Measurements from ENCODE around the gene SLC25A21. TPM values are rescaled to one million over a fixed set of nuclear protein-coding genes. Genes with fewer than 3 reads are reported as not detected.

SLC25A21 gene
- total RNA-seq, 1 donor from 2014 or later, result 0.89 TPM

- DNase-seq (ENCODE audit: low read depth), result peak; percentile 83
These were observed 126.9 kb downstream of the SLC25A21 start for GRCh38 chr14:37045340-37046061.

GRCh38 chr14:37037636-37038387 is 134.6 kb downstream of the SLC25A21 start:
- no peak for DNase-seq (ENCODE audit: low read depth)

- peak; percentile 43 for DNase-seq (ENCODE audit: low read depth)
These were observed 135.6 kb downstream of the SLC25A21 start for GRCh38 chr14:37036669-37037341.

GRCh38 chr14:37035401-37035800 is 137.0 kb downstream of the SLC25A21 start:
- DNase-seq (ENCODE audit: low read depth), result no peak

- no peak for DNase-seq (ENCODE audit: low read depth)
These were observed 137.8 kb downstream of the SLC25A21 start for GRCh38 chr14:37034410-37035285.

GRCh38 chr14:37032863-37033262 is 139.5 kb downstream of the SLC25A21 start:
- DNase-seq (ENCODE audit: low read depth), result no peak

GRCh38 chr14:37027188-37027824 is 145.1 kb downstream of the SLC25A21 start:
- no peak for DNase-seq (ENCODE audit: low read depth)

- DNase-seq (ENCODE audit: low read depth), result no peak
These were observed 148.4 kb downstream of the SLC25A21 start for GRCh38 chr14:37023875-37024565.

GRCh38 chr14:37021390-37021789 is 151.0 kb downstream of the SLC25A21 start:
- DNase-seq (ENCODE audit: low read depth), result no peak

- DNase-seq (ENCODE audit: low read depth), result no peak
These were observed 152.9 kb downstream of the SLC25A21 start for GRCh38 chr14:37019488-37019887.

- DNase-seq (ENCODE audit: low read depth), result no peak
These were observed 153.7 kb downstream of the SLC25A21 start for GRCh38 chr14:37018571-37019240.

- DNase-seq (ENCODE audit: low read depth), result no peak
These were observed 159.3 kb downstream of the SLC25A21 start for GRCh38 chr14:37013078-37013477.

GRCh38 chr14:36998686-36999085 is 173.7 kb downstream of the SLC25A21 start:
- no peak for DNase-seq (ENCODE audit: low read depth)

GRCh38 chr14:36997843-36998242 is 174.6 kb downstream of the SLC25A21 start:
- peak; percentile 37 for DNase-seq (ENCODE audit: low read depth)

- no peak for DNase-seq (ENCODE audit: low read depth)
These were observed 175.4 kb downstream of the SLC25A21 start for GRCh38 chr14:36996857-36997590.

- DNase-seq (ENCODE audit: low read depth), result peak; percentile 64
These were observed 176.1 kb downstream of the SLC25A21 start for GRCh38 chr14:36996133-36996856.

- no peak for DNase-seq (ENCODE audit: low read depth)
These were observed 182.6 kb downstream of the SLC25A21 start for GRCh38 chr14:36989806-36990205.

GRCh38 chr14:36988989-36989388 is 183.4 kb downstream of the SLC25A21 start:
- DNase-seq (ENCODE audit: low read depth), result peak; percentile 11

- DNase-seq (ENCODE audit: low read depth), result peak; percentile 48
These were observed 183.8 kb downstream of the SLC25A21 start for GRCh38 chr14:36988568-36988967.
